NCI-H345 (cell line): Measurements from ENCODE around the gene PAH.
A peak's percentile ranks its signal among the peaks of the same experiment; 100 is the strongest.
"Not testable (repeated sequence)": the region's sequence is repeated elsewhere in the genome, so short reads cannot be mapped to it uniquely, and the experiment has no call there.

Experiments used
- DNase-seq: peaks from one replicate; lab custom pipeline; 2025; lab: John Stamatoyannopoulos, UW

PAH gene

DNA sequence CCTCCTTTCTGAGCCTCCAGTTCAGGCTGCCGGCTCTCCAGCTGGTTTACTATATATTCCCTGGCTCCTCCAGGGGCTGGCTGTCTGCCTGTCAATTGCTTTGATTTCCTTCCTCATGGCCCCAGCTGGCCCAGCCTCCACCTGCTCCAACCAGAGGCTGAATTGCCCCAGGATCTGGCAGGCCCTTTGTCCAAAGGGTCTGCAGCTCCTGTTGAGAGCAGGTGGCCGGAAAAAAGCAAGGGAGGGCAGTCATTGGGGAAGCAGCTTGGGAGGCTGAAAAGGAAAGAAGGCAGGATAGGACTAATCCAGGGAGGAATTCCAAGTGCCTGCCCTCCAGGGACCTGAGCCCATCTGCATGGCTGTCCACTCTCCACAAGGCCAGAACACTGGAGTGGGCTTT lies 25.3 kb downstream of the PAH start:
- no peak for DNase-seq

GRCh38 chr12:102888511-102888910 lies 28.5 kb downstream of the PAH start:
- DNase-seq, result no peak

- DNase-seq, result no peak
Observed at GRCh38 chr12:102885043-102885932, 31.8 kb downstream of the PAH start.

DNA sequence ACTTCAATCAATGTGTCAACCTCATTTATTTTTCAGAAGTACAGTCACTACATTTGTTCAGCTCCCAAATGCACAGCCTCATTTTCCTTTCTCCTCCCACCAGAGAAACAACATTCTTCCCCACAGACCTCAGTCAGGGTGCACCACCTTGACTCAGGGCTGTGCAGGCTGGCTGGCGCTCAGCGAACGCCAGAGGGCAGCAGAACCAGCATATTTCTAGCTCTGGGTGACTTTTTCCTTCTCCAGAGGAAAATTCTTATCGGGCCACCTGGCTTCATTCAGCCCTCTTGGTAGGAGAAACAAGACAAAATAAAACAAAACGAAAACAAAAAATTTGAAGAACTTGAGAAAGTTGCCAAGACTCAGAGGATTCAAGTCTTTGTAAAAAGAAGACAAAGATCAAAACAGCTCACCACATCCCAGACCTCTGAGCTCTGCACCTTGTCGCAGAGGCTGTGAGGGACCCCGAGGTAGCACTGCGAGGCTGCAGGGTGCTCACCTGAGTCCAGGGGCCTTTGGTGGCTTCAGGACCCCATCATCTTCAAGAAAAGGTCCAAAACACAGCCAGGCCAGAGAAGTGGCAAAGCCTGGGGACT lies 33.7 kb downstream of the PAH start:
- DNase-seq, result peak; percentile 70

- no peak for DNase-seq
Observed at GRCh38 chr12:102880783-102881182, 36.3 kb downstream of the PAH start.

DNA sequence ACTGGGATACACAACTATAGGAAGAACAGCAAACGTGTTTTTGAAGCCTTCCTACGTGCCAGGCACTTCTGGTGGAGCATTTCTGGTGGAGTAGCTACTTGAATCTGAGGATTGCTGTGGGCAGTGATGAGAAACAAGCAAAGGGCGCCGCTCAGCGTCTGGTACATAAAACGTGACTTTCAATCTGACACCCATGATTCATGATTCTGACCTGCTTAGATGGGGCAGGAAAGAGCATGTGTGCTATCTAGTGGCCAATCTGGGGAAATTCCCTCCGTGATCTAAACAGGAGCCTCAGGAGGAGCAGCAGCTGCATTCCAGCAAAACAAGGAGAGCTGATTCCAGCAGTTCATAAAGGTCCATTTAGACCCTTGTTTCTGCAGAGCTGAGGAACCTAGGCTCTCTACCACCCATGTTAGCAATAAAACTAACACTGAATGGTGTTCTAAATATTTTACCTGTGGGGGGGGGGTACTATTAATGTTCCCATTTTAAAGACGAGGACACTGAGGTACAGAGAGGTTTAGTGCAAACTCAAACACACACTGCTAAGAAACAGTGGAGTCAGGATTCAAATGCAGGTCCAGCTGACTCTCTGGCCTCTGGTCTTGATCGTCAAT lies 37.8 kb downstream of the PAH start:
- peak; percentile 76 for DNase-seq

DNA sequence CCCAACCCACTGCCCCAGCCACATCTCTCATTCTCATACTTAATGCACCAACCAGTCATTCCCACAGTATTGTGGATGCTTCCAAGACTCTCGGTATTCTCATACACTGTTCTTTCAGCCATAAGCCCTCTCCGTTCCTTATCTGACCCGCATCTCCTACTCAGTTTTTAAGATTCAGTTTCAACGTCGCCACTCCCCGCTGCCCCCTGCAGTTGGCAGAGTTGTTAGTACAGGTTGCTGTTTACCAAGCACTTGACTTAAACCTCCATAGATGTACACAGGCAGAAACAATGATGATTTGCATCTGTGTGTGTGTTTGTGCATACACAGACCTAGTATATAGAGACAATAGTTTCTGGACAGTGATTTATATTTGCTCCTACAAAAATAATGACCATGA lies 40.2 kb downstream of the PAH start:
- DNase-seq, result peak; percentile 73

GRCh38 chr12:102874819-102875218 lies 42.2 kb downstream of the PAH start:
- DNase-seq, result no peak

DNA sequence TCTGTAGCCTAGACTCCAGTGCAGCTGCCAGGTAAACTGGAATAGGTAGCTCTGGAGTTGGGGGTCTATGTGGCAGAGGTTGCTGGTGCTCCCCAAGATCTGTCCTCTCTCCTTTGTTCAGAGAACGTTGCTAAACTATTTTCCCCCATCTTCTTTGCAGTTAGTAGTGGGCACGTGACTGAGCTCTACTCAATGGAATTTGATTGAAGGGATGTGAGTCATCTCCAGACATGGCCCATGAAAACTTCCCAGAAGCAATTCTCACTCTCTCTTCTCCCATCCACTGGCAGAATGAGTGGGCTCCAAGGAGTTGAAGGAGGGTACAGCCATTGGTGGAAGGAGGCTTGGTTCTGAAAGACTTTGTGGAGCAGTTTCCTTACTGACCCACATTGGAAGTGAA lies 44.0 kb downstream of the PAH start:
- no peak for DNase-seq

DNA sequence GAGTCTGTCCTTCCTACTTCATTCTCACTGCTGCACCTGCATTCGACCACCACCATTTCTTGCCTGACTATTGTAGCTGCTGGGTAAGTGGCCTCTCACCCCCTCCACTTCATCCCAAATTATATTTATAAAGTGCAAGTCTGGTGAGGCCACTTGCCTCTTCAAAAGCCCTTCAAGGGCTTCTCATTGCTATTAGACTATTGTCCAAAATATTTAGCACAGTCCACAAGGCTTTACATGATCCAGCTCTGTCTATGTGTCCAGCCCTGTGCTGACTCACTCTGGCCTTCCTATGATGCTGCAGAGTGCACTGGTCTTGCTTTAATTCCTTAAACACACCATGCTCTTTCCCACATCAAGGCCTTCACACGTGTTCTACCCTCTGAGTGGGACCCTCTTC lies 46.0 kb downstream of the PAH start:
- DNase-seq, result no peak

DNA sequence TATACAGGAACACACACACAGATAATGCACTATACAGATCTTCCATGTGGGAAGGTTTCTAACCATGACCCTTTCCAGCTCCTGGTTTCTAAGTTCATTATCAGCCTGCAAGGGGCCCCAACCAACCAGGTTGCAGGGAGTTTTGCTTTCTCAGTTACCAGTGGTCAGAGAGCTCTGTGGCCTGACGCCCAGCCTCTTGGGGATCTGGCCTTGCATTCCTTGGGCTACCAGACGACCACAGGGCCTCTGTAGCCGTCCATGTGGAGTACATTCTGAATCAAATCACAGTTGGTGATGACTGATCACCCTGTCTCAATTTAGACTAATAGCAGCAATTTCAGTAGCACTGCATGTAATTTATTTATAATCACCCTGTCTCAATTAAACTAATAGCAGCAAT lies 47.5 kb downstream of the PAH start:
- no peak for DNase-seq

GRCh38 chr12:102865821-102866615 lies 51.0 kb downstream of the PAH start:
- no peak for DNase-seq

- no peak for DNase-seq
Observed at GRCh38 chr12:102862486-102862885, 54.6 kb downstream of the PAH start.

DNA sequence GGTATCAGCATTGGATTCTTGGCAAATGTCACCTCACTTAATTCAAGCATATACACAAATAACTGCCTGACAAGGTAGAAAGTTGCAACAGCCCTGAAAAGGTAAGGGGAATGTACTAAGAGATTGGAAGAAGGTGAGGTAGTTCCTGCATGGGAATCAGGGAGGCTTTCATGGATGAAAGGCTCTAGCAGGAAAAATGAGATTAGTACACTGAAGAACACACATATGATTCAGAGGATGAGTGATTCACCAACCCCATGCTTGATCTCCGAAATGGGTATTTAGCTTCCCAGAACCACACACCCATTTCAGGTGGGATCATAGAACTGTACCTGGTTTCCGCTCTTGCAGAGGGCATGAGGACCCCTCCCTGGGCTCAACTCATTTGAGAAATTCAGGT lies 65.8 kb downstream of the PAH start:
- DNase-seq, result no peak

- DNase-seq, result no peak
Observed at GRCh38 chr12:102849722-102850447, 67.2 kb downstream of the PAH start.

DNA sequence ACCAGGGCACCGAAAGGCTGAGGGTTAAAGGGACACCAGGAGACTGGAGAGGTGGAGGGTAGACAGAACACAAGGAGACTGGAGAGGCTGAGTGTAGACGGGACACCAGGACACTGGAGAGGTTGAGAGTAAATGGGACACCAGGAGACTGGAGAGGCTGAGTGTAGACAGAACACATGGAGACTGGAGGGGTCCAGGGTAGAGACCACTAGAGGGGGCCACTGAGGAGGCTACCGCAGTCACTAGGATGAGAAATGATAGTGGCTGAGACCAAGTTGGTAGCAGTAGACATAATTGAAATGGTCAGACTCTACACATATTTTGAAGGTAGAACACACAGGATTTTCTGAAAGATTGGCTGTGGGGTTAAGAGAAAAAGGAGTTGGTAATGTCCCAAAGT lies 68.2 kb downstream of the PAH start:
- no peak for DNase-seq

- DNase-seq, result no peak
Observed at GRCh38 chr12:102847131-102847530, 69.9 kb downstream of the PAH start.

DNA sequence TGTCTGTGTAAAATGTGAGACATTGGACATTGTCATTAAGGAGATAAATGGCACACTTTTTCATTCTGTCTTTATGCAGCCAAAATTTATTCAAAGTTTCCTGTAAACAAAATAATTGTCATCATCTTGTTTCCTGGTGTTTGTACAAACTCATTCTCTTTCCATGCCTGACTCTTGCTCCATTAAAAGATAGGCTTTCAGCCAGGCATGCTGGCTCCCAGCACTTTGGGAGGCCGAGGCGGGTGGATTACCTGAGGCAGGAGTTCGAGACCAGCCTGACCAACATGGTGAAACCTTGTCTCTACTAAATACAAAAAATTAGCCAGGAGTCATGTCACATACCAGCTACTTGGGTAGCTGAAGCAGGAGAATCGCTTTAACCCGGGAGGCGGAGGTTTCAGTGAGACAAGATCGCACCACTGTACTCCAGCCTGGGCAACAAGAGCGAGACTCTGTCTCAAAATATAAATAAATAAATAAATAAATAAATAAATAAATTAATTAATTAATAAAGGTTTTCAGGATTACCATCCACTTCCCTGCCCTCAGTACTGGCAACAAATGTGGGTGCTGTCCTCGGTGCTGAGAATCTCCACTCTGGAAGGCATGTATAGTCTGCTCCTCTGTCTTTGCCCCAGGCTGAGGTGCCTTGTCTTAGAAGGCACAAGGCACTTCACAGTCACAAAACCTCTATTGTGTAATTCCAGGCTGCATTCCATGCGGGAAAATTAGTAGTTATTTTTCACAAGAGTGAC lies 83.2 kb downstream of the PAH start:
- no peak for DNase-seq

DNA sequence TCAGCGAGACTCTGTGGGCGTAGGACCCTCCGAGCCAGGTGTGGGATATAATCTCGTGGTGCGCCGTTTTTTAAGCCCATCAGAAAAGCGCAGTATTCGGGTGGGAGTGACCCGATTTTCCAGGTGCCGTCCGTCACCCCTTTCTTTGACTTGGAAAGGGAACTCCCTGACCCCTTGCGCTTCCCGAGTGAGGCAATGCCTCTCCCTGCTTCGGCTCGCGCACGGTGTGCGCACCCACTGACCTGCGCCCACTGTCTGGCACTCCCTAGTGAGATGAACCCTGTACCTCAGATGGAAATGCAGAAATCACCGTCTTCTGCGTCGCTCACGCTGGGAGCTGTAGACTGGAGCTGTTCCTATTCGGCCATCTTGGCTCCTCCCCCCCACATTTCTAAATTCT lies 84.2 kb downstream of the PAH start:
- DNase-seq, result not testable (repeated sequence)

GRCh38 chr12:102824218-102824835 lies 92.7 kb downstream of the PAH start:
- no peak for DNase-seq

GRCh38 chr12:102821149-102821548 lies 95.9 kb downstream of the PAH start:
- DNase-seq, result no peak
